Activated CD8-positive, alpha-beta memory T cell treated with anti-CD3 and anti-CD28 coated beads for 36 hours (primary cell): ENCODE results near the gene RGSL1. TPM values are rescaled to one million over a fixed set of nuclear protein-coding genes. Genes with fewer than 3 reads are reported as not detected.
"Not testable (repeated sequence)": the region's sequence is repeated elsewhere in the genome, so short reads cannot be mapped to it uniquely, and the experiment has no call there.

Experiments used
- CTCF ChIA-PET: fragments of 350-600 bp; sonication (Branson Sonifier 250); formaldehyde crosslinking; loops from one replicate; lab custom pipeline; 2021; ENCODE audit warnings: antibody characterized with exemption; lab: Charles Lee
- POLR2A ChIA-PET: fragments of 350-600 bp; sonication (Branson Sonifier 250); formaldehyde crosslinking; loops from one replicate; lab custom pipeline; 2021; ENCODE audit warnings: antibody characterized with exemption; lab: Charles Lee
- total RNA-seq, 2 experiments: library from RNA; stranded (reverse); gene quantifications; one replicate each; pipeline ENCODE4 v1.2.3, GENCODE V29; 2021

The RGSL1 gene
- total RNA-seq, 2 experiments from 2014 or later = not detected

DNA sequence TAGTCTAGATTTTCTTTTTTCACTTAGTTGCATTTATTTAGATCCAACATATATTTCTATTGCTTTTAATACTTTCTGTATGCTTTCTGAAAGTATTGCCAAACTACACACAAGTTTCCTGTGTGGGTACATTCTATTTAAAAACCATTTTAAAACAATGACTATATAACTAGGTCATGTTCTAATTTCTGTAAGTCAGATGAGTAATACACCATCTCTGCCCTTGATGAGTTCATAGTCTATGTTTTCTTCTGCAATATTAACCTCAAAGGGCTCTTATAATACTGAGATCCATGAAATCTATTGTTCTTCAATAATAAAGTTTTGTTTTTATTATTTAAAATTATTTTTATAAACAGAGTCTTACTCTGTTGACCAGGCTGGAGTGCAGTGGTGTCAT lies 70.8 kb downstream of the RGSL1 start:
- ChIA-PET CTCF (no interaction called here), POLR2A (no interaction called here)

GRCh38 chr1:182525342-182525741 lies 75.4 kb downstream of the RGSL1 start:
- ChIA-PET CTCF (no interaction called here), POLR2A (no interaction called here)

DNA sequence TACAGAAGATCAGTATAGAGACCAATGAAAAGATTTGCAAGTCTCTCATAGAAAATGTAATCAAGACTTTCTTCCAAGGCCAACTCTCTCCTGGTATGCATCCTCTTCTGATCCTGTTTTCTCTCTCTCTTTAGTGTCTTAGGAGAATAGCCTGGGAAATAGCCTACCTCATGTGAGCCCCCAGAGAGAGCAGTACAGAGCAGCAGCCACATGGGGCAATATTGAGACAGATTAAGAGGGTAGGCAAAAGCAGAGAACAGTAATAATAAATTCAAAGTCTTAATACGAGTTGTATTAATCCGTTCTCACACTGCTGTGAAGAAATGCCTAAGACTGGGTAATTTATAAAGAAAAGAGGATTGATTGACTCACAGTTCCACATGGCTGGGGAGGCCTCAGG lies 77.7 kb downstream of the RGSL1 start:
- ChIA-PET CTCF (no interaction called here), POLR2A (no interaction called here)

GRCh38 chr1:182528206-182528605 lies 78.3 kb downstream of the RGSL1 start:
- POLR2A ChIA-PET, CTCF ChIA-PET: not testable (repeated sequence)

DNA sequence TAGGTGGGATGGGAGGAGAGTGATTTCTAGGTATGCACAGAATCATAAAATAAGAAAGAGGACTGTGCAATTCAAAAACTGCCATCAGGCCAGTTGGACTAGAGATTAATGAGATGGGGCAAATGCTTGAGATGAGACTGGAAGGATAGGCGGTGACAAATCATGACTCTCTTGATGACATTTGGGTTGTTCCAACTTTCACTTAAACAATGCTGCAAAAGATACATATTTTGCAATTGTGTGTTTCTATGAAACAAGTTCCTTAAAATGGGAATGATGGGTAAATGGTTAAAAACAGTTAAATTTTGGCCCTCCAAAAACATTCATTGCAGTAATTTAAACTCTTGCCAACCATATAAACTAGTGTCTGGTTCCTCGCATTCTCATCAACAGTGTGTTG lies 84.0 kb downstream of the RGSL1 start:
- ChIA-PET POLR2A (no interaction called here), CTCF (no interaction called here)

DNA sequence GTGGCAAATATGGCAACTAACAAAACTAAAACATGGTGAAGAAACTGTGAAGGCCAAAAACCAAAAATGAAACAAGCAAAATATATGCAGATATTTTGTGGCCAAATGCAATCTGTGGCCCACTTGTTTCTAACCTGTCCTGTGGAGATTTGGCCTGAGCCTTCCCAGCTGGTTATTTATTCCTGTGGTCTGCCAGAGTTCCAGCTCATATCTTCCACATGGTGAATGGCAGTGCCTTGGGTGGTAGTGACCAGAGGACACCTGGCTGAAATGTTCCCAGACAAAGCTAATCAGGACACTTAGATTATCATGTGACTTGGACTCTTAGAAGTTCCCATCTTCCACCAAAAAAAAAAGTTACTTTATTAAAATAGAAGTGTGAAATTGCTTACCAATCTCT lies 99.4 kb downstream of the RGSL1 start:
- POLR2A ChIA-PET = no interaction called here
- CTCF ChIA-PET = no interaction called here

- POLR2A ChIA-PET = no interaction called here
- CTCF ChIA-PET = no interaction called here
Measured at GRCh38 chr1:182549811-182550210, 99.9 kb downstream of the RGSL1 start.

DNA sequence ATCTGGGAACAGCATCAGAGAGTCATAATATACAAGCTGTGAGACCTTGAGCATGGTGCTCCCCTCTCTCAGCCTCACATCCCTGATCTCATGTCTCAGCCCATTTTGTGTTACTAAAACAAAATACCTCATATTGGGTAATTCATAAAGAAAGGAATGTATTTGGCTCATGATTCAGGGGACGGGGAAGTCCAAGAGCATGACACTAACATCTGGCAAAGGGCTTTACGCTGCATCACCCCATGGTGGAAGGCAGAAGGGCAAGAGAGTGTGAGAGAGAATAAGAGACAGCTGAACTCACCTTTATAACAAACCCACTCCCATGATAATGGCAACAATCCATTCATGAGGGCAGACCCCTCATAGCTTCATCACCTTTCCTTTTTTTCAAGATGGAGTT lies 102.6 kb downstream of the RGSL1 start:
- POLR2A ChIA-PET = no interaction called here

DNA sequence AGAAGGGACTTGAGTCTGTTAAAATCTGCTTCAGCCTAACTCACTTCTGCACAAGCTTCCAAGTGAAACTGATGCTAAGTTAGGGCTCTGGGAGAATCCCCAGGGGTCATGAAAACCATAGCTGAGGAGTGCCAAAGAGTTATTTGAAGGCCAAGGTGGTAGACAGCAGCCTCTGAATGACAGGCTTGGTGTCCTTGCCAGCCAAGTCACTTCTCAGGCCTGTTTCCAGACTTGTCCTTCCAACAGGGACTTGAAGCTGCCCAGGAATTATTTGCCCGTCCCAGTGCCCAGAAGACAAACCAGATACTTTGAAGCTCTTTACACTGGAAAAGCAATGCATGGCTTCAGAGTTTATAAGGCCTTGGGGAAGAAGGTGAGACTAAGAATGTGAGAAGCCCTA lies 105.5 kb downstream of the RGSL1 start:
- POLR2A ChIA-PET = no interaction called here
- CTCF ChIA-PET = no interaction called here

More for the DNA sequence above, 102.6 kb downstream of the RGSL1 start:
- CTCF ChIA-PET = no interaction called here

- ChIA-PET CTCF (no interaction called here), POLR2A (no interaction called here)
Measured at GRCh38 chr1:182556279-182556678, 106.3 kb downstream of the RGSL1 start.

GRCh38 chr1:182560392-182560984 lies 110.5 kb downstream of the RGSL1 start:
- ChIA-PET CTCF (no interaction called here), POLR2A (no interaction called here)

DNA sequence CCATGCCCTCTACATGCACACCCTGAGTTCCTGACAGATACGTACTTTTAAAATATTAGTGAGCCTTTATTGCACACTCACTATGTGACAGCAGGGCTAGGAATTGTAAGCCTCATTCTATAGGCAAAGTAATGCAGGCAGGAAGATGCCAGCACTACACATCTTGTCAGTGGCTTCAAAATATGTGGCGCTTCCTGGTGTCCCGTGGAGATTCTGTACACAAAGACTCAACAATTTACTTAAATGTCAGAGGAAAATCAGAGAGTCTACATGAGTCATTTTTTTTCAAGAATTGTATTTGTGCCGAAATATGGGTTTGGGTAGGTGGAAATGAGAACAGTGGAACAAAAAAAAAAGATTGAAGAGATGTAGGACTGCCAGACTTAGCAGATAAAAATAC lies 111.5 kb downstream of the RGSL1 start:
- CTCF ChIA-PET = no interaction called here
- POLR2A ChIA-PET = no interaction called here

DNA sequence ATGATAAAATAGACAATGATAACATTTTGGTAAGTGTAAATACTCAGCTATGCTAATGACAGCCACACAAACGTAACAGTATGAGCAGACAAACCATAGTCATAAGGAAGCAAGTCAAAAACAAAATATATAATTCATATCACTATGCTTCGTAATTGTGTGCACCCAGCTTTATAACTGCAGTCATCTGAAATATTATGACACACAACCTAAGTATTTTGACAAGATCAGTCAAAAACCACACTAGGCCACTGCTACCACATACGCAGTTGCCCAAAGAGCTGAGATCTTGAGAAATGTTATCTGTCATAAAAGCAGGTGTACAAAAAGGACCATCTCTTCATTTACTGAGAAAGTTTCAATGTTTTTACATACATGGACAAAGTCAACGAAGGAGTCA lies 113.1 kb downstream of the RGSL1 start:
- ChIA-PET CTCF (no interaction called here), POLR2A (no interaction called here)

GRCh38 chr1:182564406-182565004 lies 114.6 kb downstream of the RGSL1 start:
- CTCF ChIA-PET = interaction anchor here (0.6 kb wide), 1 partner anchor 84 kb away, joined by 3 read pairs; no protein-coding TSS in a partner anchor
- POLR2A ChIA-PET = no interaction called here

DNA sequence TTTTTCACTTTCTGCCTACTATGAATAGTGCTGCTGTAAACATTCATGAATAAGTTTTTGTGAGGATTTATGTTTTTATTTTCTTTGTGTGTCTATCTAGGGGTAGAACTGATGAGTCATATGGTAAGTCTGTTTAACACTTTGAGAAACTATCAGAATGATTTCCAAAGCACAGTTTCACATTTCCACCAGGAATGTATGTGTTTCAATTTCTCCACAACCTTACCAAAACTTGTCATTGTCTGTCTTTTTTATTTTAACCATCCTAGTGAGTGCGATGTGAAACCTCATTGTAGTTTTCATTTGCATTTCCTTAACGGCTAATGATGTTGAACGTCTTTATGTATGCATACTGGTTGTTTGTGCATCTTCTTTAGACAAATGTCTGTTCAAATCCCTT lies 115.6 kb downstream of the RGSL1 start:
- CTCF ChIA-PET = no interaction called here
- POLR2A ChIA-PET = no interaction called here

DNA sequence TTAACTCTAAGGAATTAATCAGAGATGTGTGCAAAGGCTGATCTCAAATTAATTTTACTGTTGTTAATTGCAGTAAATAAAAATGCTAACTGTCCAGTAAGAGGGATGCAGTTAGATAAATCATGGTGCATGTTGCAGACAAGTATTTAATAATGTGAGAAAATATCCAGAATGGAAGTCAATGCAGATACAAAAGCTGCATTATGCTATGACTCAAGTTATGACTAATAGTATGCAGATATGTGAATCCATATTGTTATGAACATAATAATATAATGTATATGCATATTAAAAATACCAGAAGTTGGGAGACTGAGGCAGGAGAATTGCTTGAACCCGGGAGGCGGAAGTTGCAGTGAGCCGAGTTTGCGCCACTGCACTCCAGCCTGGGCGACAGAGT lies 117.7 kb downstream of the RGSL1 start:
- CTCF ChIA-PET = interaction anchor here (0.7 to 1.5 kb wide), 2 partner anchors 26 to 122 kb away, joined by 3 read pairs; no protein-coding TSS in a partner anchor
- POLR2A ChIA-PET = no interaction called here

DNA sequence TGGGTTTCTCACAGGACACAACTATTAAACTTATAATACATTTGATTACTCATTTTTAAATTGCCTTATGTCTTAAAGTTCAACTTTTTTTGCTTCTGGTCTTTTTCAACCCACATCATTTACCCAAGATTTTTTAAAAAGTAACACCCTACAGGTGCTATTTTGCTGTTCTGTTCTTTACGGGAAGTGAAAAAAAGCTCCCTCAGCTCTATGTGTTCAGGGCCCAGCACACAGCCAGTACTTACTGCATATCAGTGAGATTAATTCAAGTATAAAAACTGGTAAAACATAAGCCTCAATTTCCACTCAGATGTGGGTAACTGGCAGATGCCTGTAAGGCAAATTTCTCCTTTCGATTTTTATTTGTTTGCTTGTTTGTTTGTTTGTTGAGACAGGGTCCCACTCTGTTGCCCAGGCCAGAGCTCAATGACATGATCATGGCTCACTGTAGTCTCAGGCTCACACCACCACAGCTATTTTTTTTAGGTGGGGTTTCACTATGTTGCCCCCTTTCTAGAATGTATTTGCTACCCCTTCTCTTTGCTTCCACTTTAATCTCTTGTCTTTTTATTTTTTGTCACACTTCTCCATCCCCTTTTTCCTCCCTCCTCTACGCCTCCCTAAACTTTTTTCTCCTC lies 118.8 kb downstream of the RGSL1 start:
- POLR2A ChIA-PET = no interaction called here
- CTCF ChIA-PET = no interaction called here

DNA sequence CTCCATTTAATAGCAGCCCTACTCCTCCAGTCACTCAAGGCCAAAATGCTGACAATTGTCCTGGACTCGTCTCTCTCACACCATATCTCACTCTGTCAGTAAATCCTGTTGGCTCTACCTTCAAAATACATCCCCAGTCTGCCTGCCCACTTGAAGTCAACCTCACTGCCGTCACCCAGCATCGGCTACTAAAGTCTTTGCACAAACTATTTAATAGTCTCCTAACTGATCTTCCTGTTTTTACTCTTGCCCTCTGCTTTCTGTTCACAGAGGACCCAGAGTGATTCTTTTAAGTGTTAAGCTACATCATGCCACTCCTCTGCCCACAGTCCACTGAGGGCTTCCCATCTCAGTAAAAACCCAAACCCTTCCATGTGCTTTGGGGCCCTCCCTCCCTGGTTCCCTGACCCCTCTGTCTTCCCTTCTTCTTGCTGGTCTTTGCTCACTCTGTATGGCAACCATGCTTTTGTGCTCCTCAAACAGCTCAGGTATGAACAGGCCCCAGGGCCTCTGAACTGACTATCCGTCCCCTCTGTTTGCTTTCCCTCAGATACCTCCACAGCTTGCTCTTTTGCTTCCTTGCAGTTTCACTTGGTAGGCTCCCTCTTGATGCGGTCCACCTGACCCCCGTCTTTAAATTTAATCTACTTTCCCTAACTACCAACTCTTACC lies 120.1 kb downstream of the RGSL1 start:
- POLR2A ChIA-PET = no interaction called here
- CTCF ChIA-PET = interaction anchor here (1.0 kb wide), 1 partner anchor 13 kb away, joined by 3 read pairs; no protein-coding TSS in a partner anchor

- ChIA-PET CTCF (interaction anchor here (1.0 kb wide), 1 partner anchor 13 kb away, joined by 3 read pairs; no protein-coding TSS in a partner anchor), POLR2A (no interaction called here)
Measured at GRCh38 chr1:182570611-182570970, 120.6 kb downstream of the RGSL1 start.

- CTCF ChIA-PET = no interaction called here
- POLR2A ChIA-PET = no interaction called here
Measured at GRCh38 chr1:182574156-182574555, 124.2 kb downstream of the RGSL1 start.
